Neutrophil (primary cell): ENCODE measurements around the gene EPS8.

Source experiments
- H3K27ac ChIP-seq: fragments of 200-600 bp; sonication (generic); 2 replicates; pipeline ENCODE4 v1.5.1; 2016; ENCODE audit warnings: mild to moderate bottlenecking, moderate library complexity
- H3K27me3 ChIP-seq: fragments of 200-600 bp; sonication (generic); 2 replicates; pipeline ENCODE4 v1.6.0; 2016; ENCODE audit warnings: mild to moderate bottlenecking
- H3K36me3 ChIP-seq: fragments of 200-600 bp; sonication (generic); 2 replicates; pipeline ENCODE4 v1.5.1; 2017
- H3K4me1 ChIP-seq, 2 experiments: fragments of 200-600 bp in 1 of 2; sonication (generic) in 1 of 2; 1 replicate in 1 of 2; 2 replicates in 1 of 2; pipeline versions ENCODE4 v1.5.1 to v1.6.1; 2013 to 2016; ENCODE audit warnings: low read depth in 1 of 2, low read length in 1 of 2, mild to moderate bottlenecking in 1 of 2, moderate library complexity in 1 of 2; ENCODE audit not compliant: control insufficient read depth in 1 of 2, insufficient read depth in 1 of 2
- H3K4me3 ChIP-seq, 2 experiments: fragments of 200-600 bp in 1 of 2; sonication (generic) in 1 of 2; 1 replicate in 1 of 2; 2 replicates in 1 of 2; pipeline ENCODE4 v1.5.1; 2013 to 2016; ENCODE audit warnings: low read depth in 1 of 2, low read length in 1 of 2, mild to moderate bottlenecking in 1 of 2, moderate library complexity in 1 of 2
- H3K9me3 ChIP-seq: fragments of 200-600 bp; sonication (generic); 2 replicates; pipeline ENCODE4 v1.5.1; 2016
- CTCF ChIP-seq: fragments of 200-600 bp; sonication (generic); IDR thresholded peaks from 2 replicates; pipeline ENCODE4 v1.5.1; 2016; ENCODE audit warnings: antibody characterized with exemption

EPS8 gene

GRCh38 chr12:15688838-15689625 is 100.2 kb downstream of the EPS8 start:
- Histone ChIP-seq H3K4me3 (no peak overlapping the region), H3K27me3 (no peaks in the 10 kb centered on the region), H3K36me3 (no peaks in the 10 kb centered on the region), H3K9me3 (no peaks in the 10 kb centered on the region), H3K27ac (no peak overlapping the region), H3K4me1 (no peaks in the 10 kb centered on the region)
- no peak for TF ChIP-seq CTCF

GRCh38 chr12:15688202-15688736 is 100.9 kb downstream of the EPS8 start:
- Histone ChIP-seq H3K4me3 (no peak overlapping the region), H3K4me1 (no peaks in the 10 kb centered on the region), H3K9me3 (no peaks in the 10 kb centered on the region), H3K36me3 (no peaks in the 10 kb centered on the region), H3K27me3 (no peaks in the 10 kb centered on the region), H3K27ac (no peak overlapping the region)
- TF ChIP-seq CTCF = no peak

GRCh38 chr12:15687583-15687982 is 101.6 kb downstream of the EPS8 start:
- H3K4me3 ChIP-seq = no peak overlapping the region
- H3K27ac ChIP-seq = no peak overlapping the region
- H3K4me1 ChIP-seq = no peaks in the 10 kb centered on the region

GRCh38 chr12:15684896-15685658 is 104.1 kb downstream of the EPS8 start:
- Histone ChIP-seq H3K9me3 (no peaks in the 10 kb centered on the region), H3K27ac (no peak overlapping the region), H3K27me3 (no peaks in the 10 kb centered on the region), H3K4me1 (no peaks in the 10 kb centered on the region), H3K4me3 (no peak overlapping the region), H3K36me3 (no peaks in the 10 kb centered on the region)
- TF ChIP-seq CTCF = no peak

More at GRCh38 chr12:15687583-15687982, 101.6 kb downstream of the EPS8 start:
- TF ChIP-seq CTCF = no peak
- Histone ChIP-seq H3K9me3 (no peaks in the 10 kb centered on the region), H3K36me3 (no peaks in the 10 kb centered on the region), H3K27me3 (no peaks in the 10 kb centered on the region)

- H3K27me3 ChIP-seq = no peaks in the 10 kb centered on the region
- no peak overlapping the region for H3K4me3 ChIP-seq
- no peak for TF ChIP-seq CTCF
- no peak overlapping the region for H3K27ac ChIP-seq
- no peaks in the 10 kb centered on the region for H3K9me3 ChIP-seq
- no peaks in the 10 kb centered on the region for H3K4me1 ChIP-seq
- H3K36me3 ChIP-seq = no peaks in the 10 kb centered on the region
These were observed 106.4 kb downstream of the EPS8 start for GRCh38 chr12:15682826-15683225.
